Measurements from ENCODE around the gene RPTOR.

RPTOR gene

GRCh38 chr17:80768389-80768788, 223.8 kb downstream of the RPTOR start:
- TF ChIP-seq, protein P1, sequence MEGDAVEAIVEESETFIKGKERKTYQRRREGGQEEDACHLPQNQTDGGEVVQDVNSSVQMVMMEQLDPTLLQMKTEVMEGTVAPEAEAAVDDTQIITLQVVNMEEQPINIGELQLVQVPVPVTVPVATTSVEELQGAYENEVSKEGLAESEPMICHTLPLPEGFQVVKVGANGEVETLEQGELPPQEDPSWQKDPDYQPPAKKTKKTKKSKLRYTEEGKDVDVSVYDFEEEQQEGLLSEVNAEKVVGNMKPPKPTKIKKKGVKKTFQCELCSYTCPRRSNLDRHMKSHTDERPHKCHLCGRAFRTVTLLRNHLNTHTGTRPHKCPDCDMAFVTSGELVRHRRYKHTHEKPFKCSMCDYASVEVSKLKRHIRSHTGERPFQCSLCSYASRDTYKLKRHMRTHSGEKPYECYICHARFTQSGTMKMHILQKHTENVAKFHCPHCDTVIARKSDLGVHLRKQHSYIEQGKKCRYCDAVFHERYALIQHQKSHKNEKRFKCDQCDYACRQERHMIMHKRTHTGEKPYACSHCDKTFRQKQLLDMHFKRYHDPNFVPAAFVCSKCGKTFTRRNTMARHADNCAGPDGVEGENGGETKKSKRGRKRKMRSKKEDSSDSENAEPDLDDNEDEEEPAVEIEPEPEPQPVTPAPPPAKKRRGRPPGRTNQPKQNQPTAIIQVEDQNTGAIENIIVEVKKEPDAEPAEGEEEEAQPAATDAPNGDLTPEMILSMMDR (IDR thresholded peaks at IDR 0.05; ENCODE audit: insufficient read depth, missing control alignments), result no peak
- no peak for DNase-seq (ENCODE audit: insufficient read length, low spot score)
- FAIRE-seq, result no peak

DNA sequence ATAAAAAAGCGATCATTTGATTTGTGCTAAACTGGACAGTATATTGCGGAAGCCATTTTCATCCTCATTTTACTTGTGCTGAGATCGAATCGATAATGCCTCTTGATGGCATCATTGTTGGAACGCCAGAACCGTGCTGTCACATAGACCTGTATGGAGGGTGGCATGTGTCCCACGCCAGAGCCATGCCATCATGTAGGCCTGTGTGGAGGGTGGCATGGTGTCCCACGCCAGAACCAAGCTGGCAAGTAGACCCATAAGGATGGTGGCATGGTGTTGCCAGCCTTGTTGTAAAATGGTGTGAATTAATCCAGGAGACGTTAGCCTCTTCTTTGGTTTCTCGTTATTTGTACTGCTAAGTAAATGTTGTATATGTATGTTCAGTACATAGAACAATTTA, 224.3 kb downstream of the RPTOR start:
- FAIRE-seq (no peak), DNase-seq (ENCODE audit: insufficient read length, low spot score) (no peak)
- TF ChIP-seq, protein P1 (IDR thresholded peaks at IDR 0.05; ENCODE audit: insufficient read depth, missing control alignments), result no peak

- DNase-seq (ENCODE audit: insufficient read length, low spot score) (no peak), FAIRE-seq (no peak)
- TF ChIP-seq, protein P1 (IDR thresholded peaks at IDR 0.05; ENCODE audit: insufficient read depth, missing control alignments), result no peak
Observed at GRCh38 chr17:80769516-80769915, 224.9 kb downstream of the RPTOR start.

DNA sequence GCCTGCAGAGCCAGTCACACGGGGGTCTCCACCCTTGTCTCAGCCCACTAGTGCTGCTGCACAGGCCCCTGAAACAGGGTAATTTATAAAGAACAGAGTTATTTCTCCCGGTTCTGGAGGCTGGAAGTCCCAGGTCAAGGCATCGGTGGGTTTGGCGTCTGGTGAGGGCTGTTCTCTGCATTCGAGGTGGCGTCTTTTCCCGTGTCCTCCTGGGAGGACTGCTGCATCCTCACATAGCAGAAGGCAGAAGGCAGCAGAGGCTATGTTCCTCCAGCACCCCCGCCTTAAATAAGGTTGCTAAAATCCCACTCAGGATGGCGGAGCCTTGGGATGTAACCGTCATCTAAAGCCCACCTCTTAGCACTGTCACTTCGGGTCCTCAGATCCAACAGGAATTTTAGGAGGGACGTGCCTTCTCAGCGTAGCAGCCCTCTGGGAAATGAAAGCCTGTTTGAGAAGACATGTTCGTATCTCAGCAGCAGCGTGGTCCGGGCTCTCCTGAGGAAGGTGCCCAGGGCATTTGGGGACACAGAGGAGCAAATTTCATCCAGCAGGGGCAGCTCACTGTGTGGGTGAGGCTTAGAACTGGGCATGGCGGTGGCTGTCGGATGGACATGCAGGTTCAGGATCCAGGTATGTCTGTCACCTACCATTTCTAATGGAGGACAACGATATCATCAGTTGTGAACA, 225.4 kb downstream of the RPTOR start:
- DNase-seq (ENCODE audit: insufficient read length, low spot score) (no peak), FAIRE-seq (no peak)
- TF ChIP-seq, protein P1 (IDR thresholded peaks at IDR 0.05; ENCODE audit: insufficient read depth, missing control alignments), result no peak

DNA sequence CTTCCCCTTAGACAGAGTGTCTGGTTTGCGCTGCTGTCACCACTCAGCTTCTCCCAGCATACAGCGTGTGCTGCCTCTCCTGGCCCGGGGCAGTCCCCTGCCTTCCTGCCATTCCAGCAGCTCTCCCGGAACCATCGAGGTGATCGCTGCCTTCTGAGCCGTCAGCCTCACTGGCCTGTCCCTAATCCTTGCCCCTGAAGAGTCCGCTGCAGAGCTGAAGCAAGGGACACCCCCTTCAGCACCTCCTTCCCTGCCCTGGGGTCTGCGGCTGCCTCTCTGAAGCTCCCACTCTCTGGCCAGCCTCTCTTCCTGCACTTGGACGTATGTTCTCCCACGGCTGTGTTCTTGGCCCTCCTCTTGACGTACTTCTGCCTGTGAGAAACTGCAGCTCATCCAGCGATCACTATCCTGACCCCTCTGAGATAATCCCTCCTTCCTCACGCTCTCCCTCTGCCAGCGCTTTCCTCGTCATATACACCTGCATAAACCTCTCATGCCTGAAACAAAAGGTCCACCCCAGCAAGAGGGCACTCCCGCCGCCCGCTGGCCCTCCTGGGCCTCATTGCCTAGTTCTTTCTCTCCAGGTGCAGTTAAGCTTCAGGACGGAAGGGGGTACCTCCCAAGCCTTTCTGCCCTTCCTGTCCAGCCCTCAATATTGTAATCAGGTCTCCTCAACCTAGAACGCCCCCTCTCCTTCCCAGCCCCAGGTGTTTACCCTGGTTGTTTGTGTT, 226.4 kb downstream of the RPTOR start:
- TF ChIP-seq, protein P1 (IDR thresholded peaks at IDR 0.05; ENCODE audit: insufficient read depth, missing control alignments), result no peak
- FAIRE-seq, result no peak
- no peak for DNase-seq (ENCODE audit: insufficient read length, low spot score)

GRCh38 chr17:80771612-80772005, 227.0 kb downstream of the RPTOR start:
- TF ChIP-seq, protein P1 (IDR thresholded peaks at IDR 0.05; ENCODE audit: insufficient read depth, missing control alignments), result no peak
- DNase-seq (ENCODE audit: insufficient read length, low spot score) (no peak), FAIRE-seq (no peak)

GRCh38 chr17:80772906-80773242, 228.2 kb downstream of the RPTOR start:
- TF ChIP-seq, protein P1 (IDR thresholded peaks at IDR 0.05; ENCODE audit: insufficient read depth, missing control alignments), result no peak
- no peak for DNase-seq (ENCODE audit: insufficient read length, low spot score)
- no peak for FAIRE-seq
